DMS114 treated with DMSO at 0.1 percent for 48 hours (cell line): ENCODE results near the gene ERO1A.

Experiments
- DNase-seq: peaks from one replicate; lab custom pipeline; 2025; ENCODE audit not compliant: unreplicated experiment; lab: John Stamatoyannopoulos, UW

ERO1A gene

DNA sequence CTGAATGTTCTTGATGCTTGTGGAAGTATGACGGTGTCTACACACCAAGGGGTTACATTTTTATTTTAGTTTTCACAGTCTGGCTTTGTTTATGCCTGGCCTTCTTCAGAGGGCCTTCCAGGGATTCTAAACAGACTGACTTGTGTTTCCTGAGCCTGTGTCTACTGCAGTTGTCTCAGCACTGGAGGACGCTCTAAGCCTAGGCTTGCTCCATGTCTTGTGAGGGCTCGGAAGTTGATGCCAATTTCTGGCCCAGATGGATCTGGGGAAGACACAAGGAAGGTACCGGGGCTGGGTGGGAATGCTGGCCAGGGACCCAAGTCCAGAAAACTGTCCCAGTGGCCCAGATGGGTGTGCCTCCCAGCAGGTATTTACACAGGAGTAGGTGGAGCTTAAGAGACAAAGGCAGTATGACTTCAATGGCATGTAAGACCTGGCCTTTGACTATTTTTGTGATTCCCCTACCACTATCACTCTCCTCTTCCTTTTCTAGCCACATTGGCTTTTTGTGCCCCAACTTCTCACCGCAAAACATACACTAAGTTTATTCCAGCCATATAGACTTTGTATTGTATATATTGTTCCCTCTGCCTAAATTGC lies 85.8 kb downstream of the ERO1A start:
- DNase-seq, result no peak

DNA sequence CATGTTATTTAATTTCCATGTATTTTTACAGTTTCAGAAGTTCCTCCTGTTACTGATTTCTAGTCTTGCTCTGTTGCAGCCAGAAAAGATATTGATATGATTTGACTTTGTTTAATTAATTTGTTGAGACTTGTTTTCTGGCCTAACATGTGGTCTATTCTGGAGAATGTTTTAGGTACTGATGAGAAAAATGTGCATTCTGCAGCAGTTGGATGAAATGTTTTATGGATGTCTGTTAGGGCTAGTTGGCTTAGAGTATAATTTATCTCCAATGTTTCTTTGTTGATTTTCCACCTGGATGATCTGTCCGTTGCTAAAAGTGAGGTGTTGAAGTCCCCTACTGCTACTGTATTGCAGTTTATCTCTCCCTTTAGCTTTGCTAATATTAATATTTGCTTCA lies 88.3 kb downstream of the ERO1A start:
- DNase-seq, result no peak

- DNase-seq, result no peak
Measured at GRCh38 chr14:52602131-52602530, 93.2 kb downstream of the ERO1A start.

- DNase-seq, result no peak
Measured at GRCh38 chr14:52599974-52600373, 95.4 kb downstream of the ERO1A start.

DNA sequence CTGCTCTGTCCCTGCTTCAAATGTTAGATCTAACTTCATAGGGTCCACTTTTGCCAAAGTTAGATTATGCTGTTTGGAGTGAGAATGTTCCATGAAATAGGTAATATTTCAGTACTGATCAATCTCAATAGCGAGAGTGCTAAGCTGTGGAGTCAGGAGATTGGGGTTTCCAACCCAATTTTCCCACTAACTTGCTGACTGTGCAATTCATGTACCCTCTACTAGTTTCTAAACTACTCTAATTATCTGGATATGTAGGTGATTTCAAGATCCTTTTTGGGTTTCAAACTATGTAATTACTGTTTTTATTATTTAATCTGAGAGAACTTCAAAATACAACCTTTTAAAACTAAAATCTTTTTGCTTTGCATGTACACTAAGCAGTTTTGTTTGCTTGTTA lies 96.8 kb downstream of the ERO1A start:
- DNase-seq, result no peak

GRCh38 chr14:52596861-52597260 lies 98.5 kb downstream of the ERO1A start:
- DNase-seq, result no peak

DNA sequence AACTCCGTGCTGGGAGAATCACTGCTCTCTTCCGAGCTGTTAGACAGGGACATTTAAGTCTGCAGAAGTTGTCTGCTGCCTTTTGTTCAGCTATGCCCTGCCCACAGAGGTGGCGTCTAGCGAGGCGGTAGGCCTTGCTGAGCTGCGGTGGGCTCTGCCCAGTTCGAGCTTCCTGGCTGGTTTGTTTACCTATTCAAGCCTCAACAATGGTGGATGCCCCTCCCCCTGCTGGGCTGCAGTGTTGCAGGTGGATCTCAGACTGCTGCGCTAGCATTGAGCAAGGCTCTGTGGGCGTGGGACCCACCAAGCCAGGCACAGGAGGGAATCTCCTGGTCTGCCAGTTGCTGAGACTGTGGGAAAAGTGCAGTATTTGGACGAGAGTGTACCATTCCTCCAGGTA lies 99.0 kb downstream of the ERO1A start:
- no peak for DNase-seq

DNA sequence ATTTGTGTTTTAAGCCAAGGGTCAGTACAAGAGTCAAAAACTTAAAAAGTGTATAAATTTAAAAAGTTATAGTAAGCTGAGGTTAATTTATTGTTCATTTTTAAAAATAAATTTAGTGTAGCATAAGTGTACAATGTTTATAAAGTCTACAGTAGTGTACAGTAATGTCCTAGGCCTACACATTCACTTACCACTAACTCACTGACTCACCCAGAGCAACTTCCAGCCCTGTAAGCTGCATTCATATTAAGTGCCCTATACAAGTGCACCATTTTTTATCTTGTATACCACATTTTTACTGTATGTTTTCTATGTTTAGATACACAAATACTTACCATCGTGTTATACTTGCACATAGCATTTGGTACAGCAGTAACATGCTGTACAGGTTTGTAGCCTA lies 105.0 kb downstream of the ERO1A start:
- no peak for DNase-seq
